ENCODE data around the gene ROGDI. TPM values are rescaled to one million over a fixed set of nuclear protein-coding genes. Genes with fewer than 3 reads are reported as not detected.
A peak's percentile ranks its signal among the peaks of the same experiment; 100 is the strongest.

The ROGDI gene
- total RNA-seq, 2 experiments from 2014 or later, result 12.3 to 13.1 TPM

GRCh38 chr16:4752351-4753100 lies 49.9 kb downstream of the ROGDI start:
- H3K27ac Mint-ChIP-seq, result no peak overlapping the region
- no peak for ATAC-seq
- peaks cover 26% of the 10 kb centered on the region for H3K36me3 Mint-ChIP-seq (ENCODE audit: low read depth)
- CTCF ChIA-PET, result no interaction called here
- H3K27me3 Mint-ChIP-seq (ENCODE audit: low read depth), result no peaks in the 10 kb centered on the region
- H3K4me1 Mint-ChIP-seq (ENCODE audit: low read depth), result peaks cover 14% of the 10 kb centered on the region
- H3K4me3 Mint-ChIP-seq, result no peak overlapping the region
- DNase-seq, result no peak
- POLR2A ChIA-PET, result interaction anchor here (1.1 kb wide), 1 partner anchor 18 kb away, joined by 3 read pairs; the partner anchor contains the start of genes ANKS3 and DNAAF8
- no peaks in the 10 kb centered on the region for H3K9me3 Mint-ChIP-seq (ENCODE audit: insufficient read depth)

DNA sequence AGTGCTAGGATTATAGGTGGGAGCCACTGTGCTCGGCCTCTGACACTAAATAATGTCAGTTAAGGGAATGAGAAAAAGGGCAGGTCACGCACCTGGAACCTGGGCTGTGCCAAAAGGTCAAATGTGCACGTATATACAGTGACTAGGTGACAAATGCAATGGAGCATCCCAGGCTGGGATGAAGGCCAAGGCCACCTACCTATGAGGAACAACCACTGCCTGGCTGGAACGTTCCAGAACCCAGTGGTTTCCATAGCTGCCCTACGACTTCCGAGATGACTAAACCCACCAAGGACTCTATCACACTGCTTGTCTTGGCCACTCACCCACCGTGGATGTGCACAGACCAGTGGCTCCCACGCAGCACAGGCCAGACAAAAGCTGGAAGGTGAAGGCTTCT lies 51.5 kb downstream of the ROGDI start:
- Mint-ChIP-seq H3K27me3 (ENCODE audit: low read depth) (no peaks in the 10 kb centered on the region), H3K36me3 (ENCODE audit: low read depth) (peaks cover 24% of the 10 kb centered on the region), H3K9me3 (ENCODE audit: insufficient read depth) (no peaks in the 10 kb centered on the region), H3K4me3 (no peak overlapping the region), H3K4me1 (ENCODE audit: low read depth) (peaks cover 20% of the 10 kb centered on the region), H3K27ac (no peak overlapping the region)
- CTCF ChIA-PET, result interaction anchor here (1.2 kb wide), 1 partner anchor 12 kb away, joined by 4 read pairs; no protein-coding TSS in a partner anchor
- POLR2A ChIA-PET, result no interaction called here
- no peak for ATAC-seq
- no peak for DNase-seq

DNA sequence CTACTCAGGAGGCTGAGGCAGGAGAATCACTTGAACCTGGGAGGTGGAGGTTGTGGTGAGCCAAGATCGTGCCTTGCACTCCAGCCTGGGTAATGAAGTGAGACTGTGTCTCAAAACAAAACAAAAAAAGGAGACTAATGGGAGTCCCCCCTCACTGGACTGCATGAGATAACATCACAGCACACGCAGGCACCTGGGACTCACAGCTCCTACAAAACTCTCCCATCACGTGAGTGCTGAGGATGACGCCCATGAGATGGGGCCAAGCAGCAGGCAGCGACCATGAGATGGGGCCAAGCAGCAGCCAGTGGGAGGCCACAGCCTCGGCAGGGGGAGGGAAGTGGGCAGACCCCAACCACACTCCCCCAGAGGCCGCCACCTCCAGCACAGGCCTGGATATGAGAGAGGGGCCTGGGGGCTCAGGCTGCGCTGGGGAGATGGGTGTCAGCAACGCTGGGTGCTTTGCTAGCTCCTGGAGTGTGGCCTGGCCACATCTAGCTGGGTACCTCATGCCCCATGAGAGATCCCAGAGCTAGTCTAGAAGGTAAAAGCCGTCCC lies 52.7 kb downstream of the ROGDI start:
- H3K4me1 Mint-ChIP-seq (ENCODE audit: low read depth), result peaks cover 20% of the 10 kb centered on the region
- ATAC-seq (no peak), DNase-seq (no peak)
- ChIA-PET CTCF (interaction anchor here (1.2 kb wide), 1 partner anchor 13 kb away, joined by 4 read pairs; no protein-coding TSS in a partner anchor), POLR2A (interaction anchor here (0.6 kb wide), 1 partner anchor 115 kb away, joined by 5 read pairs; no protein-coding TSS in a partner anchor)
- H3K27ac Mint-ChIP-seq, result no peak overlapping the region
- H3K27me3 Mint-ChIP-seq (ENCODE audit: low read depth), result no peaks in the 10 kb centered on the region
- peaks cover 14% of the 10 kb centered on the region for H3K36me3 Mint-ChIP-seq (ENCODE audit: low read depth)
- no peaks in the 10 kb centered on the region for H3K9me3 Mint-ChIP-seq (ENCODE audit: insufficient read depth)
- H3K4me3 Mint-ChIP-seq, result no peak overlapping the region

DNA sequence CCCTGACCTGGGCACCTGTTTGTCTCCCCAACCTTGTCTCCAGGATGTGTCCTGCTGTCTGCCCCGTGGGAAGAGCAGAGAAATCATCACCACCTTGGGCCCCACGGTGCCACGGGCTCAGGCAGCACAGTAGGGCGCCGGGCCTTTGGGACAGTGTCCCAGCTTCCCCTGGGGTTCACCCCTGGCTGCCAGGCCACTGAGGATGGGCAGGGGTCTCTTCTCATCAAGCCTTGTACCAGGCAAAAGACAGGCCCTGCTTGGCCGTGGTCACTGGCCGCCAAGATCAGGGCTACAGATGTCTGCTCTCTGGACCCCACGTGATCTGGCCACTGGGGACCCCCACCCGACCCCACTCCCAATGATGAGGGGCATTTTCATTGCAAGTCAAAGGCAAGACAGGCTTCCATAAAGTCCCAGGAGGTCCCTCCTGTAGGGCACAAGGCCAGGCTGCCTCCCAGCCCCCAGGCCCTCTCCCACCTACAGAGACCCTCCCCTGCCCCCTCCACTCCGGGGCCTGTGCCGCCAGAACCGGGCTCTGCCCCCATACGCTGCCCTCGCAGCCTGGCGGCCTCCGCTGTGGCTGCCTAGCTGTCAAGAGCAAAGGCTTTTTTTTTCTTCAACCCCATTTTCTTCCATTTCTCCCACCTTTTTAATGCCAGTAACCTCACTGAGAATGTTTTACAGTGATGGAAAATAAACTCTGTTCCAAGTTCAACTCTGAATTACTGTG lies 53.6 kb downstream of the ROGDI start:
- ATAC-seq, result no peak
- POLR2A ChIA-PET, result no interaction called here
- peaks cover 20% of the 10 kb centered on the region for H3K4me1 Mint-ChIP-seq (ENCODE audit: low read depth)
- H3K9me3 Mint-ChIP-seq (ENCODE audit: insufficient read depth), result no peaks in the 10 kb centered on the region
- CTCF ChIA-PET, result no interaction called here
- H3K27ac Mint-ChIP-seq, result peak overlapping the region; percentile 9
- no peaks in the 10 kb centered on the region for H3K27me3 Mint-ChIP-seq (ENCODE audit: low read depth)
- H3K36me3 Mint-ChIP-seq (ENCODE audit: low read depth), result peaks cover 9% of the 10 kb centered on the region
- no peak overlapping the region for H3K4me3 Mint-ChIP-seq
- DNase-seq, result no peak

- Mint-ChIP-seq H3K4me3 (no peak overlapping the region), H3K27ac (peak overlapping the region; percentile 9)
Measured at GRCh38 chr16:4747906-4748681, 54.3 kb downstream of the ROGDI start.

DNA sequence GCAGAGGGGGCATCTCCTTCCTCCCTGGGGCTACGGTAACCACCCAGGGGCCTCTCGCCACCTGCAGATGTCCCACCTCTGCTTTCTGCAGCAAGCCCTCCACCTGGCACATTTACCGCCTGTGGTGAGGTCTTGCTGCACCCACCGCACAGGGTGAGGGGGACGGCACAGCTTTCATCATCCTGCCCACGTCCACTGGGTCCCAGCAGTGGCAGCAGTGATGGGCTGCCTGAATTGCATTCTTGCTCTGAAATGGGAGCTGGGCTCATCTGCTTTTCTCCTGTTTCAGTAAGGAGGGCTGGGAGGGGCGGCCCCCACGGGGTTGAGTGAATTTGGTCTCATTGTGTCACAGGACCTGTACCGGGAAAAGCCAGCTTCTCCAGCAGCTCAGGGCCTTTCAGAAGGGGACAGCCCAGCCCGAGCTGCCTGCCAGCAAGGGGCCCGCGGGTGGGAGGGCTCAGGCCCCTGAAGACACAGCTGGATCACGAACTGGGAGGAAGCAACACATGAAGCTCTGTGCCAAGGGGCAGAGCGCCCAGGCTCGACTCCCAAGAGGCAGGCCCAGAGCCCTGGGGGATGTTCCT lies 55.4 kb downstream of the ROGDI start:
- H3K4me1 Mint-ChIP-seq (ENCODE audit: low read depth), result peaks cover 27% of the 10 kb centered on the region
- no peak for DNase-seq
- no peaks in the 10 kb centered on the region for H3K27me3 Mint-ChIP-seq (ENCODE audit: low read depth)
- no peak overlapping the region for H3K4me3 Mint-ChIP-seq
- peaks cover 4% of the 10 kb centered on the region for H3K36me3 Mint-ChIP-seq (ENCODE audit: low read depth)
- ChIA-PET POLR2A (interaction anchor here (0.6 to 1.4 kb wide), 4 partner anchors 9 to 20 kb away, joined by 3 to 5 read pairs (median 4); partner anchors contain the start of gene ZNF500), CTCF (no interaction called here)
- no peaks in the 10 kb centered on the region for H3K9me3 Mint-ChIP-seq (ENCODE audit: insufficient read depth)
- no peak overlapping the region for H3K27ac Mint-ChIP-seq
- ATAC-seq, result peak; percentile 31

More at GRCh38 chr16:4747906-4748681, 54.3 kb downstream of the ROGDI start:
- ATAC-seq, result peak; percentile 22
- Mint-ChIP-seq H3K36me3 (ENCODE audit: low read depth) (peaks cover 4% of the 10 kb centered on the region), H3K9me3 (ENCODE audit: insufficient read depth) (no peaks in the 10 kb centered on the region), H3K27me3 (ENCODE audit: low read depth) (no peaks in the 10 kb centered on the region), H3K4me1 (ENCODE audit: low read depth) (peaks cover 26% of the 10 kb centered on the region)
- CTCF ChIA-PET, result no interaction called here
- POLR2A ChIA-PET, result interaction anchor here (0.6 to 1.1 kb wide), 2 partner anchors 15 to 19 kb away, joined by 4 to 5 read pairs; partner anchors contain the start of gene ZNF500
- no peak for DNase-seq

Other genes with a start within 250 kb of the ROGDI start
- gene C16orf96, start 246.3 kb downstream of the ROGDI start, total RNA-seq, result under 1 TPM; 0.13 TPM
- gene UBALD1, start 187.7 kb downstream of the ROGDI start, total RNA-seq, result 10 to 100 TPM; 15.0 to 18.9 TPM
- gene MGRN1, start 177.8 kb downstream of the ROGDI start, total RNA-seq, result 10 to 100 TPM; 77.3 to 80.6 TPM
- 10 to 100 TPM; 32.6 to 36.2 TPM for gene NUDT16L1, start 109.1 kb downstream of the ROGDI start, total RNA-seq
- 10 to 100 TPM; 17.0 to 17.2 TPM for gene ANKS3, start 68.4 kb downstream of the ROGDI start, total RNA-seq
- under 1 TPM; 0.39 to 0.68 TPM for gene DNAAF8, start 68.1 kb downstream of the ROGDI start, total RNA-seq
- 10 to 100 TPM; 14.0 to 14.9 TPM for gene ZNF500, start 35.5 kb downstream of the ROGDI start, total RNA-seq
- not detected for gene SEPTIN12, start 14.3 kb downstream of the ROGDI start, total RNA-seq
- gene SMIM22, start 7.3 kb downstream of the ROGDI start, total RNA-seq, result not detected
- gene GLYR1, start 44.7 kb upstream of the ROGDI start, total RNA-seq, result 10 to 100 TPM; 92.2 to 95.7 TPM
- 10 to 100 TPM; 42.1 to 44.1 TPM for gene UBN1, start 44.8 kb upstream of the ROGDI start, total RNA-seq
- not detected for gene PPL, start 134.5 kb upstream of the ROGDI start, total RNA-seq
- not detected for gene SEC14L5, start 155.7 kb upstream of the ROGDI start, total RNA-seq
- gene NAGPA, start 231.3 kb upstream of the ROGDI start, total RNA-seq, result 10 to 100 TPM; 15.6 TPM